MG63 (cell line): ENCODE results near the gene NAGLU. TPM values are rescaled to one million over a fixed set of nuclear protein-coding genes. Genes with fewer than 3 reads are reported as not detected.
A peak's percentile ranks its signal among the peaks of the same experiment; 100 is the strongest.

Experiments
- DNase-seq: peaks from one replicate; pipeline ENCODE4 v3.0.0-alpha.2; 2020
- H3K27me3 ChIP-seq: fragments of 250-450 bp; sonication (Bioruptor Pico); 2 replicates; pipeline ENCODE4 v1.5.1; 2020; ENCODE audit warnings: mild to moderate bottlenecking, moderate library complexity
- H3K36me3 ChIP-seq: fragments of 250-450 bp; sonication (Bioruptor Pico); 2 replicates; pipeline ENCODE4 v1.5.1; 2020; ENCODE audit warnings: mild to moderate bottlenecking, moderate library complexity
- H3K4me3 ChIP-seq: fragments of 250-450 bp; sonication (Bioruptor Pico); 2 replicates; pipeline ENCODE4 v1.5.1; 2020; ENCODE audit warnings: mild to moderate bottlenecking, moderate library complexity
- H3K9me3 ChIP-seq: fragments of 250-450 bp; sonication (Bioruptor Pico); 2 replicates; pipeline ENCODE4 v1.5.1; 2020; ENCODE audit warnings: mild to moderate bottlenecking, moderate library complexity
- total RNA-seq: library from RNA; depleted of rRNA; stranded (reverse); fragments of >200 nt; shearing (Covaris generic); gene quantifications from 2 replicates; pipeline ENCODE4 v1.2.3, GENCODE V29; 2014; ENCODE audit warnings: low replicate concordance

Gene NAGLU
- total RNA-seq, 1 experiment from 2014 or later = 46.4 TPM

DNA sequence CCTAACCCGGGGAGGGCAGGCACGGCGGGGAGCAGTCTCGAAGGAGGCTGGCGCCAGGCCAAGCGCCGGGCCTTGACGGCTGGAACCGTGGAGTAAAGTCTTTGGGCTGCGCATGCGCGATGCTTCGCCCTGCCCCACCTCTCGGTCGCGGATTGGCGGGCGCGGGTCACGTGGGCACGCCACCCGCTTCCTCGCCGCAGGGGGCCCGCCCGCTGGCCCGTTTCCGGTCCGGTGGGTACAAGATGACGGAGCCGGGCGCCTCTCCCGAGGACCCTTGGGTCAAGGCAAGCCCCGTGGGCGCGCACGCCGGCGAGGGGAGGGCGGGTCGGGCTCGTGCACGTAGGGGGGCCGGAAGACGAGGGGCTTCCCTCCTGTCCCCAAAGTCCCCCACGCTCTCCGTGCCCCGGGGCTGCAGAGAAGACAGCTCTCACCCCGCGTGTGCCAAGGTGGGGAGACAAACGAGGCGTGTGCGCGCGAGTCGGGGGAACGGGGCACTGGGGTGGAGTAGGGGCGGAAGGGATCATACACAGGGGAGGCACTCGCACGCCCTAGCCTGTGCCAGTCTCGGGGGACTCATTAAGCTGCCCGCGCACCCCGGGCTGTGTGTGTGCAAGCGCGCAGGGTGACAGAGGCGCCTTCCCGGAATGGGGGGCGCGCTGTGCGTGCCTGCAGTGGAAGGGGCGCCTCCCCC is 31.0 kb downstream of the NAGLU start, which contains the start of gene MLX:
Gene MLX, plus strand, starts transcription at position 218 of the 691 bp plus-strand sequence. Its CDS starts 25 bp downstream, at position 243.
- DNase-seq = peak; percentile 90
- H3K4me3 ChIP-seq = peak within 1 kb of the TSS; percentile 84
- peaks cover 84% of the 10 kb centered on the region for H3K36me3 ChIP-seq
- H3K9me3 ChIP-seq = no peaks in the 10 kb centered on the region
- no peaks in the 10 kb centered on the region for H3K27me3 ChIP-seq

DNA sequence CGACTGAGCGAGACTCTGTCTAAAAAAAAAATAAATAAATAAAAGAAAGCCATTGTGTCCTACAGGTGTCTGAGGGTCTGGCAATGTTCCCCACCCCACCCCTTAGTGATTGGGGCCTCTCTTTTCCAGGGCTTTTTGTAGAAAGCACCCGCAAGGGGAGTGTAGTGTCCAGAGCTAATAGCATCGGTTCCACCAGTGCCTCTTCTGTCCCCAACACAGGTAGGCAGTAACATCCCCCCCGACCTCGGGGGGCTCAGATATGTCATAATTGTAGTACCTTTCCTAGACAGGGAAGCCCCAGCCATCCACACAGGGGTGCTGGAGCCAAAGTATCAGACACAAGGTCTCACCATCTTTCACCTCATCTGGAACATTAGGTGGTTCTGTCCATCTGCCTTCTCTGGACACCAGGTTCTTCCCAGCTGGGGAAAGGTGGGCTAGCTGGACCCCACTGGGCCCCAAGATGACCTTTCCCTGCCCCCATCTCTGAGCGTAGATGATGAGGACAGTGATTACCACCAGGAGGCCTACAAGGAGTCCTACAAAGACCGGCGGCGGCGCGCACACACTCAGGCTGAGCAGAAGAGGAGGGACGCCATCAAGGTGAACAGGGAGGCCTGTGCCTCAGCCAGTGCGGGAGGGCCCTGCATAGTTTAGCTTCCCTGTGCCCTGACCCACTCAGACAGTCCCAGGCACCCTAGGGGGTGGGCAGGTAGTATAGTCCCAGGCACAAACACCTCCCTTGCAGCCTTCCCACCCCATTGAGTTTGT is 32.5 kb downstream of the NAGLU start:
- DNase-seq = no peak
- H3K9me3 ChIP-seq = no peaks in the 10 kb centered on the region
- no peak overlapping the region; the same call in 1 of the 2 replicates for H3K4me3 ChIP-seq
- no peaks in the 10 kb centered on the region for H3K27me3 ChIP-seq
- H3K36me3 ChIP-seq = peaks cover 89% of the 10 kb centered on the region

DNA sequence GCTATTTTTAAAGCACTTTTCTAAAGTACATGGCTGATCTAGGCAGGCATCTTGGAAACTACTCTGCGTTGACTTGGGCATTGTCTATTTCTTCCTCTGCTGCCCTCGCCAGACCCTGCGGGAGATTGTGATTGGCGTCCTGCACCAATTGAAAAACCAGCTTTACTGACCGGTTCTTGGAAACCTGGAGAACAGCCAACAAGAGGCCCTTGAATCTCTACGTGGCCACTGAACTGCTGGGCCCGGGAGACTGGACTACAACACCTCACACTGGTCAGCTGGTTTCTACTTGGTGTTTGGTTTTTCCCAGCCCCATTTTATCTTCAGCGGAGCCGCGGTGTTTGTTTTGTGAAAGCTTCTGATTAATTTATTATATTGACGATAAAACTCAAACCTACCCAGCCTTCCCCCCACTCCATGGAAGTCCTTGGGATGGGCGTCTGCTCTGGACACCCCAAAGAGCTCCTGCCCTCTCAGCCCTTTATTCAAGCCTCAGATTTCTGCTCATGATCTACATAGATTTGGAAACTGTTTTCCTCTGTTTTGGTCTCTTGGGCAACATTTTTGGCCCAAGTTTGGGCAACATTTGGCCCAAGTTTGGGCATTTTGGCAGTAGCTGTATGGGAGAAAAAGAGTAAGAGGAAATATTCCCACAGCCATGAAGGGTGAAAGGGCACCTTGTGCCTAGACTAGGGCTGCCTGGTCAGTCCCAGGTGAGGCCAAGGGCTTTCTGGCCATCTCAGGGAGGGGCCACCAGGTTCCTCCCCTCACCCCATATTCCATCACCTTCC is 35.6 kb downstream of the NAGLU start:
- H3K36me3 ChIP-seq = peaks cover 81% of the 10 kb centered on the region
- no peaks in the 10 kb centered on the region for H3K27me3 ChIP-seq
- H3K4me3 ChIP-seq = no peak overlapping the region
- H3K9me3 ChIP-seq = no peaks in the 10 kb centered on the region
- DNase-seq = no peak

DNA sequence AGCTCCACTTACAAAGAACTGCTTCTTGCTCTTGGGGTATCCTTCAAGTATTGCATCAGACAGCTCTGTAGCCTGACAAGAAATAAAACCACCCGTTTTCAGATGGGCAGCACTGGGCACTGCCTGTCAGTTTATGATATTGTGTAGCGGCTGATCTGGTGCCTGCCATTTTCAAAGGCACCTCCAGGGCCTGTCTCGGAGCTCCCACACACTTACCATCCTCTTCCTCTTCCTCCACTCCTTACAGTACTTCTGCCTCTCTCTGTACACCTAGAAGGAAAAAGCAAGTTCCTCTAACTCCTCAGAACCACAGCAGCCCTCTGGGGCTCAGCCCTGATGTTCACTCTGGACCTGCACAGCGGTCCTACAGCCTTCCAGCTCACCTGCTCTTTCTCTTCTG is 37.1 kb downstream of the NAGLU start:
- Histone ChIP-seq H3K4me3 (no peak overlapping the region), H3K27me3 (no peaks in the 10 kb centered on the region), H3K9me3 (no peaks in the 10 kb centered on the region), H3K36me3 (peaks cover 83% of the 10 kb centered on the region)
- DNase-seq = no peak

DNA sequence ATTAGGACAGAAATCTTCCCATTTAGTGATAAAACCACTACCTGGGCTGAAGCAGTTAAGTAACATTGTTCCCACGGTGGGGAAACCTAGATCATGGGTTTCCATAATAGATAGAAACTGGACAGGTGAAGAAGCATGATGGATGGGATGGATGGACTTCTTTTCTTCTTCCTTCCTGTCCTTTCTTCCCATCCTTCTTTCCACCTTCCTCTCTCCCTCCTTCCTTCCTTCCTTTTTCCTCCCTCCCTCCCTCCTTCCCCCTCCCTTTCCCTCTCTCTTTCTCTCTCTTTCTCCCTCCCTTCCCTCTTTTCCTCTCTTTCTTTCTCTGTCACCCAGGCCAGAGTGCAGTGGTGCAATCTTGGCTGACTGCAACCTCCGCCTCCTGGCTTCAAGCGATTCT is 38.4 kb downstream of the NAGLU start:
- Histone ChIP-seq H3K27me3 (no peaks in the 10 kb centered on the region), H3K9me3 (no peaks in the 10 kb centered on the region), H3K4me3 (no peak overlapping the region), H3K36me3 (peaks cover 71% of the 10 kb centered on the region)
- no peak for DNase-seq

DNA sequence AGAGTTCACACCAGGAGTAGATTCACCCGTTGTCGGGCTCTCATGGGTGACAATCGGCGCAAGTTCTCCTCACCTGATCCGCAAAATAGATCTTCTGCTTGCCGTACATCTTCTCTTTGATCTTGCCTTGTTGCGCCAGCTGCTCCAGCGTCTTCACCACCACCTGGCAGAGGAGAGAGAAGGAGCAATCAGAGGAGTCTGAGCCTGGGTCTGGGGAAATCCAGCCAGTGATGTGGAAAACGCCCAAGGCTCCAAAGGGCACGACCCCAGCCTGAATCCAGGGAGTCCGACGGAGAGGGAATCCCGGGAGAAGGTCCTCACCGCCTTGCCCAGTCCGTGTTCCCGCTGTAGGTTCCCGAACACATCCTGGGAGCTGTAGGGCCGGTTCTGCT is 41.1 kb downstream of the NAGLU start:
- DNase-seq = no peak
- H3K9me3 ChIP-seq = no peaks in the 10 kb centered on the region
- H3K36me3 ChIP-seq = peaks cover 61% of the 10 kb centered on the region
- no peaks in the 10 kb centered on the region for H3K27me3 ChIP-seq
- H3K4me3 ChIP-seq = peak overlapping the region; percentile 93

DNA sequence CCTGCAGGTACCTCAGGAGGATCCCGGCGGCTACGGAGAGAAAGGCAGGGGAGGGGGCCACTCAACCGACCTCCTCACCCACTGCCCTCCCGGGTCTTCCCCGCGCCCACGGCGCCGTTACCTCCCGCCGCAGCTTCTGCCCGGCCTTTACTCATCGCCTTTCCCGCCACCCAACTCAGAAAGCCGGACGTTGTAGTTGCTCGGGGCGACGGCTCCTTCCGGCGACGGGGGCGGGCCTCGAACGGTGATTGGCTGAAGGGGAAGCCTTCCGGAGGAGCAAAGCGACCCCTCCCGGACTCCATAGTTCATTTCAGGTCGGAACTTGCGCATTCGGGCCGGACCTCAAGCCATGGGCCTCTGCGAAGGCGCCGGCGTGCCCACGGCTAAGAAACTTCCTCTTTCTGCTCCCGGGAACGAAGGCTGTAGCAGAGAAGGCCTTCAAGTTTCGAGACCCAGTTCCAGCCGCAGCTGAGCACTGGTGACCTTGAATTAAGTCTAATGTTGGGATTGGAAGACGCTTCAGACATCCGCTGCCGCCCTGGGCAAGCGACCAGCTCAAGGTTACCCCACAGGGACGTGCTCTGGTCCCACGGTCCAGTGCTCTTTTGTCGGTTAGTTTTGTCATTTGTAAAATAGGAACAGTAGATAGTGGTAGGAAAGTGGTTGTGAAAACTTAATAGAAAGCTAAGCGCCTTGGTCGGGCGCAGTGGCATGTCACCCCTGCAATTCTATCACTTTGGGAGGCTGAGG is 41.7 kb downstream of the NAGLU start, which contains the start of gene PSMC3IP:
Gene PSMC3IP, minus strand, starts transcription at position 198 of the 750 bp plus-strand sequence. Its CDS starts 43 bp downstream, at position 155.
- H3K36me3 ChIP-seq = peaks cover 62% of the 10 kb centered on the region
- H3K9me3 ChIP-seq = no peaks in the 10 kb centered on the region
- DNase-seq = peak; percentile 97
- no peaks in the 10 kb centered on the region for H3K27me3 ChIP-seq
- peak within 1 kb of the TSS; percentile 93 for H3K4me3 ChIP-seq

DNA sequence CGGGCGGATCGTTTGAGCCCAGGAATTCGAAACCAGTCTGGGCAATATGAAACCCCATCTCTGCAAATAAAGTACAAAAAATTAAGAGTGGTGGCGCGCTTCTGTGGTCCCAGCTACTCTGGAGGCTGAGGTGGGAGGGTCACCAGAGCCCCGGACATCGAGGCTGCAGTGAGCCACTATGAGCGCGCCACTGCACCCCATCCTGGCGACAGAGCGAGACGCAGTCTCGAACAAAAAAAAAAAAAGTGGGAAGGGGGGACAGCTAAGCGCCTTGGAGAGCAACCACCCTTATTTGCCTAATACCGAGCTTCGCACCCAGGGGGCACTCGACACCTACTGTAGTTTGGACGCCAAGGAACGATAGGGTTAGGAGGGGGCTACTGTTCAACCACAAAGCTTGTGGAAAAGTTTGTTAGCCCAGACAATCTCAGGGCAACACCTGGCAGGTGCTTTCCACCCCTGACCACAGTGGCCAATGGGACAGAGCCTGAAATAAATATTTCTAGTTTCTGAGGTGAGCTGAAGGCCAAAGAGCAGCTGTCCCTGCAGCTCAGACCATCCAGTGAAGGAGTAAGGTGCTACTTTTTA is 42.3 kb downstream of the NAGLU start:
- H3K4me3 ChIP-seq = peak overlapping the region; percentile 93
- H3K36me3 ChIP-seq = peaks cover 60% of the 10 kb centered on the region
- H3K27me3 ChIP-seq = no peaks in the 10 kb centered on the region
- H3K9me3 ChIP-seq = no peaks in the 10 kb centered on the region
- DNase-seq = peak; percentile 73

DNA sequence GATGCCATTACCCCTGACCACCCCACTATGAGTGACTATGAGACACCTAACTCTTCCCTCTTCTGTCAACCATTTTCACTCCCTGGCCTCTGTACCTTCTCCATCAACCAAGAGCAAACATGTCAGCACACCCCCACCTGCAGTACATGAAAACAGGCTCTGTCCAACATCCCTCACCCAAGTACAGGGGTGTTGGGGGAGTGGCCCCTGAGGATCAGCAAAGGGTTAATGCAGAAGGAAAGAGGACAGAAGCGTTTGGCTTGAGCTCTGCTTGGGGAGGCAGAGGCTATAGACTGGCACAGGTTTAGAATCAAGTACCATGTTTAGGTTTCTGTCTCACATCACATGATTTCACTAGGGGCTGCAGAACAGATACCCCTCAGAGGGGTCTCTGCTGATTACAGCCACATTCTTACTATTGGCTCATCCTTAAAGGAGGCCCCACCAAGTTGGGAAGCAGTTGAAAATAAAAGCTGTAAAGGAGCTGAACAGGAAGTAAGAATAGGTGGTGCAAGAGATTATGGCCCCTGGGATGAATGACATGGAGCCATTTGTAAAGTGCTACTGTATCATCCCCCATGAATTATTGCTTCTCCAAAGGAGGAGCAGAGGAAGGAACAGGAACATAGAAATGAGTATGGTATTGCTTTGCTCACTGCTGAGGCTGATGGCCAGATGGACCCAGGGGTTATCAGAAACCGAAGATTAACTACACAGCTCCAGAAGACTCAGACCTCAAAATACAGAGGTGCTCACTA is 43.9 kb downstream of the NAGLU start:
- Histone ChIP-seq H3K36me3 (peaks cover 57% of the 10 kb centered on the region), H3K9me3 (no peaks in the 10 kb centered on the region), H3K27me3 (no peaks in the 10 kb centered on the region), H3K4me3 (no peak overlapping the region)
- no peak for DNase-seq

DNA sequence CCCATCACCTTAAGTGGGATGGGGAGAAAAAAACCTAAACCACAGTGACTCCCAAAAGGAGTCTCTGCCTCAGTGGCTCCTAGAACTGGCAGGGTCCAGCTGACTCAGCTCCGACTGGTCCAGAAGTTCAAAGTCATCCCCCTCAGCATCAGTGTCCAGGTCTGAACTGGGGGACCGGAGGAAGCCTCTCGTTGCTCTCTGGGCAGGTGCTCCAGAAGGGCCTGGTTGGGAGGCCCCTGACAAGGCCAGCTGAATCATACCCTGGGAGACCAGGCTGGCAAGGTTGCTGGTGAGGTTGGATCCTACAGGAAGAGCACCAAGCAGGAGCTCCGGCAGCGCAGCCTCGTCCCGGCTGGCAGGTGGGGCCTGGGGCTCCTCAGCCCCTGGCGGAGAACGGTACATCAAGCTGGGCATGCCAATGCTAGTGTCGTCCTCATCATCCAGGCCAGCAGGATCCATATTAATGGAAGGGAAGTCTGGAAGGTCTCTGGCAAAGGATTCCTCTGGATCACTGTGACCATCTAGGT is 45.8 kb downstream of the NAGLU start:
- H3K4me3 ChIP-seq = no peak overlapping the region
- H3K9me3 ChIP-seq = no peaks in the 10 kb centered on the region
- DNase-seq = no peak
- H3K36me3 ChIP-seq = peaks cover 61% of the 10 kb centered on the region
- no peaks in the 10 kb centered on the region for H3K27me3 ChIP-seq

DNA sequence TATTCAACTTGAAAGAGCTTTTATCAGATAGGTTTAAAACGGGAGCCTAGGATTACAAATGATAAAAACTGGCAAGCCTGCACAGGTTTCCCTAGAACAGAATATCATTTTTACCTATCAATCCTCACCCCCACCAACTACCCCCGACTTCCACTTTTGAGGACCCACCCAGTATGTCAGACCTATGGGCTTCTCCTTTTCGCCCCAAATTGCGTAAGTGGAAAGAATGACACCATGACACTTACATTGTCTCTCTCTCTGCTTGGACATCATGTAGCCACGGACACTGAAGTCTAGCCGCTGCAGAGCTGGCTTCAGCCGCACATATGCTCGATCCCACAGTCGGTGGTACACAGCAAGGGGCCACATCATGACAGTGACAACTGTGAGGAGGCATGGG is 48.8 kb downstream of the NAGLU start:
- H3K4me3 ChIP-seq = no peak overlapping the region

DNA sequence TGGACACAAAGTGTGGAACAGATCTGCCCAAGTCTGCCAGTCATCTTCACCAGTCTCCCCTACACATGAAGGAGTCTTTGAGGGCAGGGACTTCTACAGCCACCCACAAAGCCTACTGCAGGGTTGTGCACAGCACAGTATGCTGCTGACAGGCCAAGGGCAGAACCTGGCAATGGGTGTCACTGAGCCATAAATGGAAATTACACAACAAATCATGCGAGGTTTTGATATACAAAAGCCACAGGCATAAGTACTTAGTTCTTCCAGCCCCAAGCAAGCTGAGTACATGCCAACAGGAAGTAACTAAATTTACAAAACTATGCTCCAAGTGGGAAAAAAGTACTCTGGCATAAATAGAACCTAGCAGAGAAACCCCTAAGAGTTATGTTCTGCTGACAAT is 49.3 kb downstream of the NAGLU start:
- no peaks in the 10 kb centered on the region for H3K9me3 ChIP-seq
- no peaks in the 10 kb centered on the region for H3K27me3 ChIP-seq
- no peak overlapping the region for H3K4me3 ChIP-seq
- no peak for DNase-seq
- peaks cover 71% of the 10 kb centered on the region for H3K36me3 ChIP-seq

More for the DNA sequence above, 48.8 kb downstream of the NAGLU start:
- no peak for DNase-seq
- Histone ChIP-seq H3K9me3 (no peaks in the 10 kb centered on the region), H3K36me3 (peaks cover 69% of the 10 kb centered on the region), H3K27me3 (no peaks in the 10 kb centered on the region)

DNA sequence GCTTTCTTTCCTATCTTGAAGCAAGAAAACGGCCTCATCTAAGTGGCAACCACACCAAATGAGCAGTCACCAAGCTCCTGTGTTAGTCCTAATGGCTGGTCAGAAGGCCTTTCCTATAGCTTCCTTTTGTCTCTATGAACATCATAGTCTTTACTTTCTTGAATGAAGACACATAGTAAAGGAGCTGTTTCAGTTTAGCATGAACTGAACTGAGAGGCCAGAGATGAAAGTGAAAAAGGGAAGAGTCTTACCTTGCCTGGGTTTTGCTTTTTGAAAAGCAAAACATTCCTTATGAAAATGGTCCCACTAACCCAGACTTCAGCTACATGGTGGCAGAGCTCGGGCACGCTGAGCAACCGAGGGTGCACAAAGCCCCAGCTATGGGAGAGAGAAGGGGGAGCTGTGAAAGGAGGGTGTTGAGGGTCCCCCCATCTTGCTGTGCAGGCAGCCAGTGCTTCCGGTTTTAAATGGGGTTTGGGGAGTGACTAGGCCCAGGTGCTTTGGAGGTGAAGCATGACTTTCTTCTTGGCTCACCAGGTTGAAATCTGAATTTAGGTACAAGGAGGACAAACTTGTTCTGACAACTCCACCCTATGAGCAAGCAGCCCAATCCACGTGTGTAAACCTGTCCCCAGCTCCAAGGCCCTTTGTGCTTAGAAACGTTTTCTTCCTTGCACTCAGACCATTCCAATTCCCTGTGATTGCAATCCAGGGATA is 50.6 kb downstream of the NAGLU start:
- Histone ChIP-seq H3K4me3 (no peak overlapping the region), H3K36me3 (peaks cover 69% of the 10 kb centered on the region), H3K27me3 (no peaks in the 10 kb centered on the region), H3K9me3 (no peaks in the 10 kb centered on the region)
- DNase-seq = no peak

DNA sequence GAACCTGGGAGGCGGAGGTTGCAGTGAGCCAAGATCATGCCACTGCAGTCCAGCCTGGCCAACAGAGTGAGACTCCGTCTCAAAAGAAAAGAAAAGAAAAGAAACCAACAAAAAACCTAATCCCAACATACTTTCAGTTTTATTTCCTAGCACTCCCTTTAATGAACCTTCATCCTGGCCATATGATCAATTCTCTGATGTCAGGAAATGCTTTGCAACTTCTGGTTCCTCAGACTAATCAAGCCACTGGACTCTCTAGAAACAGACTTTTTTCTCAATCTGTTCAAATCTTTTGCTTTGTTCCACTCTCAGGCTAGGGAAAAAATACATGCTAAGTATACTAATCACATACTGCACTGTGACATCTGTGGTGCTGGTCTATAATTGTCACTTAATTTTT is 54.8 kb downstream of the NAGLU start:
- no peaks in the 10 kb centered on the region for H3K9me3 ChIP-seq
- no peak for DNase-seq
- peaks cover 33% of the 10 kb centered on the region for H3K36me3 ChIP-seq
- no peak overlapping the region for H3K4me3 ChIP-seq
- no peaks in the 10 kb centered on the region for H3K27me3 ChIP-seq

DNA sequence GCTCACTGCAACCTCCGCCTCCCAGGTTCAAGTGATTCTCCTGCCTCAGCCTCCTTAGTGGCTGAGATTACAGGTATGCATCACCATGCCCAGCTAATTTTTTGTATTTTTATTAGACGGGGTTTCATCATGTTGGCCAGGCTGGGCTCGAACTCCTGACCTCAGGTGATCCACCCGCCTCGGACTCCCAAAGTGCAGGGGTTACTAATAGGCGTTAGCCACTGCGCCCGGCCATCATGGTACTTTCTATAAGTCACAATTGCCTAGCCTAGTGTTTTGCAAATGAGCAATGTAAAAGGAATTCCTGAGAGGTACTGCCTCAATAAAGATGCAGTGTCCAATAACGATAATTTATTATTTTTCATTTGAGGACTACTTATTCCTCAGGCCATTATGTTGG is 55.4 kb downstream of the NAGLU start:
- Histone ChIP-seq H3K9me3 (no peaks in the 10 kb centered on the region), H3K27me3 (no peaks in the 10 kb centered on the region), H3K4me3 (no peak overlapping the region), H3K36me3 (peaks cover 30% of the 10 kb centered on the region)
- DNase-seq = no peak
